Activated T-cell treated with anti-CD3 and anti-CD28 coated beads, Interleukin-2, amount 50 U/mL, for 48 hours (primary cell): ENCODE measurements around the gene LRRC32.
A peak's percentile ranks its signal among the peaks of the same experiment; 100 is the strongest.
"Not testable (repeated sequence)": the region's sequence is repeated elsewhere in the genome, so short reads cannot be mapped to it uniquely, and the experiment has no call there.

Source experiments
- DNase-seq, 2 experiments: peaks; one replicate each; pipeline ENCODE4 v3.0.0-alpha.2; 2020

LRRC32 gene

GRCh38 chr11:76644591-76644990 is 26.0 kb downstream of the LRRC32 start:
- no peak for DNase-seq

- not testable (repeated sequence) for DNase-seq
These were observed 26.8 kb downstream of the LRRC32 start for GRCh38 chr11:76643711-76644110.

- peak; percentile 23 to 40 for DNase-seq
These were observed 28.2 kb downstream of the LRRC32 start for GRCh38 chr11:76642341-76642740.

- DNase-seq = peak; percentile 12 to 15
These were observed 28.6 kb downstream of the LRRC32 start for GRCh38 chr11:76641905-76642304.

- DNase-seq = peak in 1 of 2 experiments; percentile 7
These were observed 30.0 kb downstream of the LRRC32 start for GRCh38 chr11:76640501-76640900.

GRCh38 chr11:76639621-76640020 is 30.9 kb downstream of the LRRC32 start:
- no peak for DNase-seq

- peak; percentile 7 to 12 for DNase-seq
These were observed 32.0 kb downstream of the LRRC32 start for GRCh38 chr11:76638270-76639197.

GRCh38 chr11:76637491-76638269 is 32.9 kb downstream of the LRRC32 start:
- DNase-seq = peak; percentile 13 to 16

- DNase-seq = no peak
These were observed 33.6 kb downstream of the LRRC32 start for GRCh38 chr11:76636826-76637460.

GRCh38 chr11:76635991-76636738 is 34.4 kb downstream of the LRRC32 start:
- DNase-seq = peak in 1 of 2 experiments; percentile 8

GRCh38 chr11:76634886-76635285 is 35.7 kb downstream of the LRRC32 start:
- peak in 1 of 2 experiments; percentile 9 for DNase-seq

- no peak for DNase-seq
These were observed 38.1 kb downstream of the LRRC32 start for GRCh38 chr11:76632492-76632891.

GRCh38 chr11:76631566-76632308 is 38.8 kb downstream of the LRRC32 start:
- no peak for DNase-seq

GRCh38 chr11:76630600-76631281 is 39.8 kb downstream of the LRRC32 start:
- DNase-seq = no peak

GRCh38 chr11:76629853-76630599 is 40.5 kb downstream of the LRRC32 start:
- DNase-seq = peak; percentile 25 to 31

- peak; percentile 49 to 50 for DNase-seq
These were observed 41.3 kb downstream of the LRRC32 start for GRCh38 chr11:76629116-76629852.

- DNase-seq = peak; percentile 58 to 66
These were observed 42.1 kb downstream of the LRRC32 start for GRCh38 chr11:76628408-76628947.

- DNase-seq = peak in 1 of 2 experiments; percentile 34
These were observed 42.9 kb downstream of the LRRC32 start for GRCh38 chr11:76627606-76628005.

GRCh38 chr11:76626921-76627401 is 43.6 kb downstream of the LRRC32 start:
- DNase-seq = peak; percentile 78 to 79
